ENCODE measurements around the gene COL20A1.

COL20A1 gene

GRCh38 chr20:63290677-63291472, 2.1 kb upstream of the COL20A1 start:
- Histone ChIP-seq H3K36me3 (ENCODE audit: control insufficient read depth in 2 of 2, insufficient read depth in 2 of 2, low read length in 2 of 2) (peaks cover 8 to 17% of the 10 kb centered on the region in 2 donors), H3K4me1 (ENCODE audit: control insufficient read depth in 2 of 2, insufficient read depth in 2 of 2, low read length in 2 of 2) (no peaks in the 10 kb centered on the region), H3K9ac (ENCODE audit: low read depth in 1 of 2, low read length in 2 of 2) (no peak overlapping the region), H3K4me3 (ENCODE audit: low read length in 2 of 2) (no peak overlapping the region), H3K27ac (ENCODE audit: low read depth in 2 of 2, low read length in 2 of 2) (no peak overlapping the region), H3K9me3 (ENCODE audit: control insufficient read depth in 2 of 2, low read length in 2 of 2) (no peaks in the 10 kb centered on the region), H3K27me3 (ENCODE audit: control insufficient read depth in 2 of 2, insufficient read depth in 2 of 2, low read length in 2 of 2) (peaks cover 11 to 21% of the 10 kb centered on the region in 2 donors)

GRCh38 chr20:63291811-63292210, 1.2 kb upstream of the COL20A1 start:
- Histone ChIP-seq H3K9me3 (ENCODE audit: control insufficient read depth in 2 of 2, low read length in 2 of 2) (no peaks in the 10 kb centered on the region), H3K9ac (ENCODE audit: low read depth in 1 of 2, low read length in 2 of 2) (no peak overlapping the region), H3K27ac (ENCODE audit: low read depth in 2 of 2, low read length in 2 of 2) (no peak overlapping the region), H3K36me3 (ENCODE audit: control insufficient read depth in 2 of 2, insufficient read depth in 2 of 2, low read length in 2 of 2) (peaks cover 5 to 13% of the 10 kb centered on the region in 2 donors), H3K27me3 (ENCODE audit: control insufficient read depth in 2 of 2, insufficient read depth in 2 of 2, low read length in 2 of 2) (peaks cover 12 to 24% of the 10 kb centered on the region in 2 donors), H3K4me3 (ENCODE audit: low read length in 2 of 2) (no peak overlapping the region), H3K4me1 (ENCODE audit: control insufficient read depth in 2 of 2, insufficient read depth in 2 of 2, low read length in 2 of 2) (no peaks in the 10 kb centered on the region)

DNA sequence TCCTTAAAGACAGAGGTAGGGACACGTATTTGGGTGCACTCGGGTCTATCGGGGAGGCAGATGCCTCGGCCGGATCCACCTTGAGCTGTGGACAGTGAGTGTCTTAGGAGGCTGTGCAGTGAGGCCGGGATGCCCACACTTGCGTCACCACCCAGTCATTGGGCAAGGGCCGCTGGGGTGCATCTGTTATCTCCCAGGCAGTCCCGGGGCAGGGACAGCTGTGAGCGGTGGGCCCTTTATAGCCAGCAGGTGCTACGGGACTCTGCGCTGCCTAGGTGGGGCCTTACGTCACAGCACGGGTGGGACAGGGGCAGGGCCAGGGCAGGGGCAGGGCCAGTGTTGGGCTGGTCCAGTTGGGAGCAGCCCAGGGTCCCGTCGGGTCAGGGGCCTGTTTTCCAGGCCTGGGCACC, 689 bp upstream of the COL20A1 start:
- Histone ChIP-seq H3K36me3 (ENCODE audit: control insufficient read depth in 2 of 2, insufficient read depth in 2 of 2, low read length in 2 of 2) (peaks cover 5 to 13% of the 10 kb centered on the region in 2 donors), H3K9me3 (ENCODE audit: control insufficient read depth in 2 of 2, low read length in 2 of 2) (no peaks in the 10 kb centered on the region), H3K9ac (ENCODE audit: low read depth in 1 of 2, low read length in 2 of 2) (no peak overlapping the region), H3K27me3 (ENCODE audit: control insufficient read depth in 2 of 2, insufficient read depth in 2 of 2, low read length in 2 of 2) (peaks cover 14 to 24% of the 10 kb centered on the region in 2 donors), H3K27ac (ENCODE audit: low read depth in 2 of 2, low read length in 2 of 2) (no peak overlapping the region), H3K4me3 (ENCODE audit: low read length in 2 of 2) (no peak overlapping the region), H3K4me1 (ENCODE audit: control insufficient read depth in 2 of 2, insufficient read depth in 2 of 2, low read length in 2 of 2) (no peaks in the 10 kb centered on the region)

GRCh38 chr20:63293456-63293855, 470 bp downstream of the COL20A1 start:
- Histone ChIP-seq H3K9me3 (ENCODE audit: control insufficient read depth in 2 of 2, low read length in 2 of 2) (no peaks in the 10 kb centered on the region), H3K4me3 (ENCODE audit: low read length in 2 of 2) (no peak overlapping the region), H3K4me1 (ENCODE audit: control insufficient read depth in 2 of 2, insufficient read depth in 2 of 2, low read length in 2 of 2) (no peaks in the 10 kb centered on the region), H3K27me3 (ENCODE audit: control insufficient read depth in 2 of 2, insufficient read depth in 2 of 2, low read length in 2 of 2) (peaks cover 14 to 24% of the 10 kb centered on the region in 2 donors), H3K36me3 (ENCODE audit: control insufficient read depth in 2 of 2, insufficient read depth in 2 of 2, low read length in 2 of 2) (peaks cover 4 to 5% of the 10 kb centered on the region in 2 donors), H3K27ac (ENCODE audit: low read depth in 2 of 2, low read length in 2 of 2) (no peak overlapping the region), H3K9ac (ENCODE audit: low read depth in 1 of 2, low read length in 2 of 2) (no peak overlapping the region)

DNA sequence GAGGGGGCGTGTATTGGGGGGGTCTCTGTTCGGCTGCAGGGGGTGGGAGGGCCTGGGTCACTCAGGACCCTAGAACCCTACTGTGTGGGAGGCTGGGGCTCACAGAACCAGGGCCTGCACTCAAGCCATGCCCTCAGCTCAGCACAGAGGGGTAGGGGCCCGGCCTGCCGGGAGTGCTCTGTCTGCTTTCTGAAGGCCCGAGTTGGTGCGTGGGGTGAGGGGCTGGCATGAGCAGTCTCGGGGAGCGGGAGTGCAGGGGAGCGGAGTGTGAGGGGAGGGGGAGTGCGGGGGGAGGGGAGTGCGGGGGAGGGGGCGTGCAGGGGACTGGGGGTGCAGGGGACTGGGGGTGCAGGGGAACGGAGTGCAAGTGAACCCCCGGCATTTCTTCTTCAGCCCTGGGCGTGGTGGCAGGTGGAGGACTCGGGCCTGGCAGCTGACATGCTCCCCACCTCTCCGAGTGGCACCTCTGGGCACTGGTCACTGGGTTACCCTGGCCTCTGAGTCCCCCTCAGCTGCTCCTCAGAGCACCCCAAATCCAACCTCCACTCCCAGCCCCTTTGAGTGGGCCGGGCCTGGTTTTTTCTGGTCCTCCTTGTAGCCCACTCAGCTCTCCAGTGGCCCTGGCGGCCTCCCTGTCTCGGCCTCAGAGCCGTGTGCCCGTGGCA, 1.0 kb downstream of the COL20A1 start:
- no peaks in the 10 kb centered on the region for H3K36me3 ChIP-seq (ENCODE audit: control insufficient read depth in 2 of 2, insufficient read depth in 2 of 2, low read length in 2 of 2)
- H3K27ac ChIP-seq (ENCODE audit: low read depth in 2 of 2, low read length in 2 of 2) = no peak overlapping the region
- H3K4me1 ChIP-seq (ENCODE audit: control insufficient read depth in 2 of 2, insufficient read depth in 2 of 2, low read length in 2 of 2) = no peaks in the 10 kb centered on the region
- no peak overlapping the region for H3K4me3 ChIP-seq (ENCODE audit: low read length in 2 of 2)
- H3K9me3 ChIP-seq (ENCODE audit: control insufficient read depth in 2 of 2, low read length in 2 of 2) = no peaks in the 10 kb centered on the region
- peaks cover 14 to 24% of the 10 kb centered on the region in 2 donors for H3K27me3 ChIP-seq (ENCODE audit: control insufficient read depth in 2 of 2, insufficient read depth in 2 of 2, low read length in 2 of 2)
- H3K9ac ChIP-seq (ENCODE audit: low read depth in 1 of 2, low read length in 2 of 2) = no peak overlapping the region

DNA sequence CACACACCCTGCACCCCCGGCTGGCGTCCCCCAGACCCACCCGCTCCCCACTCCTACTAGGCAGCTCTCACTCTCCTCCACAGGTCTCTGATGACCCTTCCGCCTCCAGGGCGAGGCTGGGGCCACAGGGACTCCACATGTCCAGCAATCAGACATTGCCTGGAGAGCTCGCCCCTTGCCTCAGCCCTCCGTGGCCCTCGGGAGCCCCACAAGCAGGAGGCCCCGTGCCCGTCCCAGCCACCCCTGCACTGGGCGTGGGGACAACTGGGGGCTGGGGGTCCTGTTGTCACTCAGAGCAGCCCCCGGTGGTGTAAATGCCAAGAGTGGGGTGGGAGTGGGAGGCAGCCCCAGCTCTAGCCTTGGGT, 1.5 kb downstream of the COL20A1 start:
- Histone ChIP-seq H3K9me3 (ENCODE audit: control insufficient read depth in 2 of 2, low read length in 2 of 2) (no peaks in the 10 kb centered on the region), H3K4me3 (ENCODE audit: low read length in 2 of 2) (no peak overlapping the region), H3K27ac (ENCODE audit: low read depth in 2 of 2, low read length in 2 of 2) (no peak overlapping the region), H3K9ac (ENCODE audit: low read depth in 1 of 2, low read length in 2 of 2) (no peak overlapping the region), H3K27me3 (ENCODE audit: control insufficient read depth in 2 of 2, insufficient read depth in 2 of 2, low read length in 2 of 2) (peaks cover 14 to 28% of the 10 kb centered on the region in 2 donors), H3K4me1 (ENCODE audit: control insufficient read depth in 2 of 2, insufficient read depth in 2 of 2, low read length in 2 of 2) (no peaks in the 10 kb centered on the region), H3K36me3 (ENCODE audit: control insufficient read depth in 2 of 2, insufficient read depth in 2 of 2, low read length in 2 of 2) (no peaks in the 10 kb centered on the region)

GRCh38 chr20:63295018-63295417, 2.0 kb downstream of the COL20A1 start:
- Histone ChIP-seq H3K4me3 (ENCODE audit: low read length in 2 of 2) (no peak overlapping the region), H3K27me3 (ENCODE audit: control insufficient read depth in 2 of 2, insufficient read depth in 2 of 2, low read length in 2 of 2) (peaks cover 14 to 28% of the 10 kb centered on the region in 2 donors), H3K4me1 (ENCODE audit: control insufficient read depth in 2 of 2, insufficient read depth in 2 of 2, low read length in 2 of 2) (no peaks in the 10 kb centered on the region), H3K9ac (ENCODE audit: low read depth in 1 of 2, low read length in 2 of 2) (no peak overlapping the region), H3K36me3 (ENCODE audit: control insufficient read depth in 2 of 2, insufficient read depth in 2 of 2, low read length in 2 of 2) (no peaks in the 10 kb centered on the region), H3K9me3 (ENCODE audit: control insufficient read depth in 2 of 2, low read length in 2 of 2) (no peaks in the 10 kb centered on the region), H3K27ac (ENCODE audit: low read depth in 2 of 2, low read length in 2 of 2) (no peak overlapping the region)

DNA sequence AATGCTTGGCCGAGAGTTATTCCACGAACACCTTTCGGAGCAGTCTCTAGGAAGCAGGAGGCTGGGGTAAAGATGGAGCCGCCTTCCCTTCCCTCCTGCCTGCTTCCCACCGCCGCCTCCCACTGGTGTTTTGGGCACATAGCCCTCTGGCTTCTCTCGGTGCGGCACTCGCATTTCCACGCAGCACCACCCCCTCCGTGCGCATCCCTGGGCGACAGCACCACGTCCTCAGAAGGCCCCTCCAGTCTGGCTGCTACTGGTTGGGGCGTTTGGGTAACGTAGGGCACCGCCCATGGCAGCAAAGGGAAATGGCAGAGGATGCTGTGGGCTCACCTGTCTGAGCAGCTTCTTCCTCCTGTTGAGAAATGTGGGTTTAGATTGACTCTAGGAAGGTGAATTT, 2.4 kb downstream of the COL20A1 start:
- no peaks in the 10 kb centered on the region for H3K4me1 ChIP-seq (ENCODE audit: control insufficient read depth in 2 of 2, insufficient read depth in 2 of 2, low read length in 2 of 2)
- H3K27ac ChIP-seq (ENCODE audit: low read depth in 2 of 2, low read length in 2 of 2) = no peak overlapping the region
- no peak overlapping the region for H3K4me3 ChIP-seq (ENCODE audit: low read length in 2 of 2)
- H3K9ac ChIP-seq (ENCODE audit: low read depth in 1 of 2, low read length in 2 of 2) = no peak overlapping the region
- H3K27me3 ChIP-seq (ENCODE audit: control insufficient read depth in 2 of 2, insufficient read depth in 2 of 2, low read length in 2 of 2) = peaks cover 14 to 28% of the 10 kb centered on the region in 2 donors
- no peaks in the 10 kb centered on the region for H3K36me3 ChIP-seq (ENCODE audit: control insufficient read depth in 2 of 2, insufficient read depth in 2 of 2, low read length in 2 of 2)
- H3K9me3 ChIP-seq (ENCODE audit: control insufficient read depth in 2 of 2, low read length in 2 of 2) = no peaks in the 10 kb centered on the region

GRCh38 chr20:63295846-63296245, 2.9 kb downstream of the COL20A1 start:
- H3K9me3 ChIP-seq (ENCODE audit: control insufficient read depth in 2 of 2, low read length in 2 of 2) = no peaks in the 10 kb centered on the region
- no peaks in the 10 kb centered on the region for H3K36me3 ChIP-seq (ENCODE audit: control insufficient read depth in 2 of 2, insufficient read depth in 2 of 2, low read length in 2 of 2)
- H3K27me3 ChIP-seq (ENCODE audit: control insufficient read depth in 2 of 2, insufficient read depth in 2 of 2, low read length in 2 of 2) = peaks cover 14 to 28% of the 10 kb centered on the region in 2 donors
- no peaks in the 10 kb centered on the region for H3K4me1 ChIP-seq (ENCODE audit: control insufficient read depth in 2 of 2, insufficient read depth in 2 of 2, low read length in 2 of 2)
- H3K27ac ChIP-seq (ENCODE audit: low read depth in 2 of 2, low read length in 2 of 2) = no peak overlapping the region
- H3K4me3 ChIP-seq (ENCODE audit: low read length in 2 of 2) = no peak overlapping the region
- H3K9ac ChIP-seq (ENCODE audit: low read depth in 1 of 2, low read length in 2 of 2) = no peak overlapping the region

DNA sequence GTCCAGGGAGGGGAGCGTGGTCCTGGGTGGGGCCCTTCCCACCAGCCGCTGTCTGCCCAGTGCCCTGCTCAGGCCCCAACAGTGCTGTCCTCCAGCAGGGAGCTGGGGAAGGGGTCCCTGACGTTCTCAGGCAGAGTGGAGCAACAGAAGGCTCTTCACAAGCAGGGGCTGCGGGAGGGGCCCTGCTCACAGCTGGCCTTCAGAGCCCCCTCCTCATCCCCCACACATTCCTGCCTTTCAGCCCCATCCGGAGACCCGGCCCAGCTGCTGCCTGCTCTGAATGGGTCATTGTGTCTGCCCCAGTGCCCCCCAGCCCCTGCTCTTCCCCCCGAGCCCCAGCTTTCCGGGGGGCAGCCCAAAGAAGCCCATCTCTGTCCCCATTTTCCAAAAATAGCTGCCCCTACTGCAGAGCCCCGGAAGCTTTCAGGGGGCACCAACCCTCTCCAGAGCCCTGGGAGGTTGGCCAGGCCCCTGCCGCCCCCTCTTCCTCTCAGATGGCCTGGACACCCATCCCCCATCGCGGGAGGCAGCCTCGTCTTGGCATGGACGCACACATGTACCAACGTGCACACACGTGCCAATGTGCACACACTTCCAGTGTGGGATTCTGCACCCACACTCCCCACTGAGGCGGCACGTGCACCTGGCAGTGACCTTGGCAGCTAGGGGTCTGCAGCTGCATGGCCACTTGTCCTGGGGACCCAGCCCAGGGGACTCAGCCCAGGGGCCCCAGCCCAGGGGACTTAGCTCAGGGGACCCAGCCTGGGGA, 3.7 kb downstream of the COL20A1 start:
- peaks cover 14 to 27% of the 10 kb centered on the region in 2 donors for H3K27me3 ChIP-seq (ENCODE audit: control insufficient read depth in 2 of 2, insufficient read depth in 2 of 2, low read length in 2 of 2)
- no peak overlapping the region for H3K4me3 ChIP-seq (ENCODE audit: low read length in 2 of 2)
- no peak overlapping the region for H3K9ac ChIP-seq (ENCODE audit: low read depth in 1 of 2, low read length in 2 of 2)
- H3K9me3 ChIP-seq (ENCODE audit: control insufficient read depth in 2 of 2, low read length in 2 of 2) = no peaks in the 10 kb centered on the region
- no peaks in the 10 kb centered on the region for H3K36me3 ChIP-seq (ENCODE audit: control insufficient read depth in 2 of 2, insufficient read depth in 2 of 2, low read length in 2 of 2)
- H3K27ac ChIP-seq (ENCODE audit: low read depth in 2 of 2, low read length in 2 of 2) = no peak overlapping the region
- H3K4me1 ChIP-seq (ENCODE audit: control insufficient read depth in 2 of 2, insufficient read depth in 2 of 2, low read length in 2 of 2) = no peaks in the 10 kb centered on the region
